GM12892 (cell line): ENCODE data around the gene KTN1.

ENCODE experiments used
- POLR2A ChIP-seq: IDR thresholded peaks from 2 replicates; pipeline ENCODE4 v1.6.1; 2011; ENCODE audit warnings: low read depth, low read length, control low read depth
- POLR2AphosphoS5 ChIP-seq: IDR thresholded peaks from 2 replicates; pipeline ENCODE4 v1.6.1; 2011; ENCODE audit warnings: low read depth, low read length, control low read depth

GRCh38 chr14:55539975-55540374, 40.0 kb upstream of the KTN1 start:
- TF ChIP-seq POLR2AphosphoS5: no peak
- no peak for TF ChIP-seq POLR2A
